ENCODE measurements around the gene NUCKS1. TPM values are rescaled to one million over a fixed set of nuclear protein-coding genes. Genes with fewer than 3 reads are reported as not detected.

Gene NUCKS1
- total RNA-seq, 1 experiment from 2014 or later, result 237 TPM

DNA sequence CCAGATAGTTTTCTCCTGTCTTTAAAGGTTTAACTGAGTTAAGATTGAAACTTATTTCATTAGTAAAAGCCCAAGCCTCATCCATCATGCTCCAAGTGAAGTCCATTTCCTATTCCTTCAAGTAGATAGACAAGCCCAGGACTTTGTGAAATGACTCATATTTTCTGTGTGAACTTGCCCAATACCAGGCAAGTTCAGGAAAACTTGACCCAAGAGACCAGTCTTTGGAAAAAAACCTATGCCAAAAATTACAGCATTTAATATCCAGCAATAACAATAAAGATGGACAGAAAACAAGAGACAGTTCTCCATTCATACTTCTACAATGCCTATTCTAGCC lies 25.7 kb upstream of the NUCKS1 start:
- ChIA-PET RAD21 (ENCODE audit: low non-redundant PET in 1 of 2, low total read pairs in 2 of 2, uncharacterized antibody in 2 of 2, unreplicated experiment in 2 of 2) (no interaction called here), CTCF (interaction anchor here (1.0 kb wide), 1 partner anchor 13 kb away, joined by 4 read pairs; no protein-coding TSS in a partner anchor), POLR2A (interaction anchor here (1.0 kb wide), 1 partner anchor 12 kb away, joined by 4 read pairs; no protein-coding TSS in a partner anchor)
- DNase-seq (ENCODE audit: low read depth, low spot score) (no peak), ATAC-seq (peak; percentile 20)
- Histone ChIP-seq H3K4me3 (replicated peaks in 1 of 2; ENCODE audit: low read depth in 1 of 2, low read length in 2 of 2) (peak overlapping the region; percentile 79; a peak in 3 of 4 replicates), H3K36me3 (ENCODE audit: control insufficient read depth in 1 of 2, insufficient read depth in 2 of 2, low read length in 2 of 2) (no peaks in the 10 kb centered on the region), H3K27me3 (ENCODE audit: insufficient read depth, low read length) (no peaks in the 10 kb centered on the region), H3K9me2 (ENCODE audit: insufficient read depth) (no peaks in the 10 kb centered on the region), H3K4me2 (ENCODE audit: low read length) (peak overlapping the region; percentile 90), H4K20me1 (ENCODE audit: insufficient read depth) (no peaks in the 10 kb centered on the region), H3K79me2 (ENCODE audit: insufficient read depth, low read length) (no peaks in the 10 kb centered on the region), H2AFZ (ENCODE audit: low read depth, low read length, poor library complexity, severe bottlenecking) (peak overlapping the region; percentile 87), H3K4me1 (ENCODE audit: control insufficient read depth in 1 of 2, insufficient read depth in 2 of 2, low read length in 2 of 2) (peaks cover 3 to 19% of the 10 kb centered on the region in 2 experiments; a peak in 3 of 4 replicates), H3K9me3 (ENCODE audit: control insufficient read depth in 1 of 2, insufficient read depth in 1 of 2, low read depth in 1 of 2, low read length in 2 of 2) (no peaks in the 10 kb centered on the region), H3K27ac (ENCODE audit: low read depth, low read length) (no peak overlapping the region), H3K9ac (ENCODE audit: low read length) (no peak overlapping the region)
- BruUV-seq (replicated peaks), result no TSS peak
- no peak for TF ChIP-seq EZH2 (IDR thresholded peaks at IDR 0.05)
- TF ChIP-seq, protein P1, sequence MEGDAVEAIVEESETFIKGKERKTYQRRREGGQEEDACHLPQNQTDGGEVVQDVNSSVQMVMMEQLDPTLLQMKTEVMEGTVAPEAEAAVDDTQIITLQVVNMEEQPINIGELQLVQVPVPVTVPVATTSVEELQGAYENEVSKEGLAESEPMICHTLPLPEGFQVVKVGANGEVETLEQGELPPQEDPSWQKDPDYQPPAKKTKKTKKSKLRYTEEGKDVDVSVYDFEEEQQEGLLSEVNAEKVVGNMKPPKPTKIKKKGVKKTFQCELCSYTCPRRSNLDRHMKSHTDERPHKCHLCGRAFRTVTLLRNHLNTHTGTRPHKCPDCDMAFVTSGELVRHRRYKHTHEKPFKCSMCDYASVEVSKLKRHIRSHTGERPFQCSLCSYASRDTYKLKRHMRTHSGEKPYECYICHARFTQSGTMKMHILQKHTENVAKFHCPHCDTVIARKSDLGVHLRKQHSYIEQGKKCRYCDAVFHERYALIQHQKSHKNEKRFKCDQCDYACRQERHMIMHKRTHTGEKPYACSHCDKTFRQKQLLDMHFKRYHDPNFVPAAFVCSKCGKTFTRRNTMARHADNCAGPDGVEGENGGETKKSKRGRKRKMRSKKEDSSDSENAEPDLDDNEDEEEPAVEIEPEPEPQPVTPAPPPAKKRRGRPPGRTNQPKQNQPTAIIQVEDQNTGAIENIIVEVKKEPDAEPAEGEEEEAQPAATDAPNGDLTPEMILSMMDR (IDR thresholded peaks at IDR 0.05 in 2 of 3, conservative IDR thresholded peaks at IDR 0.05 in 1 of 3; ENCODE audit: borderline replicate concordance in 1 of 3, insufficient read depth in 1 of 3, low read depth in 2 of 3, low read length in 2 of 3), result no peak
- TF ChIP-seq FOSL1 (IDR thresholded peaks at IDR 0.05; ENCODE audit: low read depth), result peak; percentile 38; the same call in 1 of the 2 replicates
- no peak for TF ChIP-seq ZFX (IDR thresholded peaks at IDR 0.05)
- TF ChIP-seq JUND (IDR thresholded peaks at IDR 0.05), result 0 out of 2 replicates have a peak, but pooled peaks have one; percentile 28
- TF ChIP-seq ZNF274 (IDR thresholded peaks at IDR 0.05; ENCODE audit: low read depth, low read length), result no peak
- TF ChIP-seq SIN3A (IDR thresholded peaks at IDR 0.05; ENCODE audit: low read depth), result 0 out of 2 replicates have a peak, but pooled peaks have one; percentile 27
- no peak for TF ChIP-seq POLR2A (IDR thresholded peaks at IDR 0.05; ENCODE audit: borderline replicate concordance, extremely low read depth, insufficient read depth, insufficient read length)
- TF ChIP-seq SRF (IDR thresholded peaks at IDR 0.05; ENCODE audit: low read depth), result no peak
- peak; percentile 57; the same call in 1 of the 2 replicates for TF ChIP-seq CEBPB (IDR thresholded peaks at IDR 0.05; ENCODE audit: low read depth)
- TF ChIP-seq, protein P2, sequence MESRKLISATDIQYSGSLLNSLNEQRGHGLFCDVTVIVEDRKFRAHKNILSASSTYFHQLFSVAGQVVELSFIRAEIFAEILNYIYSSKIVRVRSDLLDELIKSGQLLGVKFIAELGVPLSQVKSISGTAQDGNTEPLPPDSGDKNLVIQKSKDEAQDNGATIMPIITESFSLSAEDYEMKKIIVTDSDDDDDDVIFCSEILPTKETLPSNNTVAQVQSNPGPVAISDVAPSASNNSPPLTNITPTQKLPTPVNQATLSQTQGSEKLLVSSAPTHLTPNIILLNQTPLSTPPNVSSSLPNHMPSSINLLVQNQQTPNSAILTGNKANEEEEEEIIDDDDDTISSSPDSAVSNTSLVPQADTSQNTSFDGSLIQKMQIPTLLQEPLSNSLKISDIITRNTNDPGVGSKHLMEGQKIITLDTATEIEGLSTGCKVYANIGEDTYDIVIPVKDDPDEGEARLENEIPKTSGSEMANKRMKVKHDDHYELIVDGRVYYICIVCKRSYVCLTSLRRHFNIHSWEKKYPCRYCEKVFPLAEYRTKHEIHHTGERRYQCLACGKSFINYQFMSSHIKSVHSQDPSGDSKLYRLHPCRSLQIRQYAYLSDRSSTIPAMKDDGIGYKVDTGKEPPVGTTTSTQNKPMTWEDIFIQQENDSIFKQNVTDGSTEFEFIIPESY (IDR thresholded peaks at IDR 0.05; ENCODE audit: extremely low read depth, insufficient replicate concordance, low read length), result no peak
- no peak for TF ChIP-seq CBX3 (IDR thresholded peaks at IDR 0.05; ENCODE audit: low read depth)
- TF ChIP-seq, protein P3, sequence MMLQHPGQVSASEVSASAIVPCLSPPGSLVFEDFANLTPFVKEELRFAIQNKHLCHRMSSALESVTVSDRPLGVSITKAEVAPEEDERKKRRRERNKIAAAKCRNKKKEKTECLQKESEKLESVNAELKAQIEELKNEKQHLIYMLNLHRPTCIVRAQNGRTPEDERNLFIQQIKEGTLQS (IDR thresholded peaks at IDR 0.05), result no peak
- TF ChIP-seq SP1 (IDR thresholded peaks at IDR 0.05; ENCODE audit: low read depth), result no peak
- no peak for TF ChIP-seq RAD21 (IDR thresholded peaks at IDR 0.05; ENCODE audit: low read depth)
- no peak for TF ChIP-seq ELF1 (IDR thresholded peaks at IDR 0.05; ENCODE audit: borderline replicate concordance, low read depth)
- no peak for TF ChIP-seq EGR1 (IDR thresholded peaks at IDR 0.05; ENCODE audit: low read depth)
- TF ChIP-seq, protein P4, sequence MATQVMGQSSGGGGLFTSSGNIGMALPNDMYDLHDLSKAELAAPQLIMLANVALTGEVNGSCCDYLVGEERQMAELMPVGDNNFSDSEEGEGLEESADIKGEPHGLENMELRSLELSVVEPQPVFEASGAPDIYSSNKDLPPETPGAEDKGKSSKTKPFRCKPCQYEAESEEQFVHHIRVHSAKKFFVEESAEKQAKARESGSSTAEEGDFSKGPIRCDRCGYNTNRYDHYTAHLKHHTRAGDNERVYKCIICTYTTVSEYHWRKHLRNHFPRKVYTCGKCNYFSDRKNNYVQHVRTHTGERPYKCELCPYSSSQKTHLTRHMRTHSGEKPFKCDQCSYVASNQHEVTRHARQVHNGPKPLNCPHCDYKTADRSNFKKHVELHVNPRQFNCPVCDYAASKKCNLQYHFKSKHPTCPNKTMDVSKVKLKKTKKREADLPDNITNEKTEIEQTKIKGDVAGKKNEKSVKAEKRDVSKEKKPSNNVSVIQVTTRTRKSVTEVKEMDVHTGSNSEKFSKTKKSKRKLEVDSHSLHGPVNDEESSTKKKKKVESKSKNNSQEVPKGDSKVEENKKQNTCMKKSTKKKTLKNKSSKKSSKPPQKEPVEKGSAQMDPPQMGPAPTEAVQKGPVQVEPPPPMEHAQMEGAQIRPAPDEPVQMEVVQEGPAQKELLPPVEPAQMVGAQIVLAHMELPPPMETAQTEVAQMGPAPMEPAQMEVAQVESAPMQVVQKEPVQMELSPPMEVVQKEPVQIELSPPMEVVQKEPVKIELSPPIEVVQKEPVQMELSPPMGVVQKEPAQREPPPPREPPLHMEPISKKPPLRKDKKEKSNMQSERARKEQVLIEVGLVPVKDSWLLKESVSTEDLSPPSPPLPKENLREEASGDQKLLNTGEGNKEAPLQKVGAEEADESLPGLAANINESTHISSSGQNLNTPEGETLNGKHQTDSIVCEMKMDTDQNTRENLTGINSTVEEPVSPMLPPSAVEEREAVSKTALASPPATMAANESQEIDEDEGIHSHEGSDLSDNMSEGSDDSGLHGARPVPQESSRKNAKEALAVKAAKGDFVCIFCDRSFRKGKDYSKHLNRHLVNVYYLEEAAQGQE (IDR thresholded peaks at IDR 0.05; ENCODE audit: low read depth), result no peak
- no peak for TF ChIP-seq POLR2AphosphoS5 (IDR thresholded peaks at IDR 0.05; ENCODE audit: low read depth, low read length)
- no peak for TF ChIP-seq EZH2phosphoT487 (IDR thresholded peaks at IDR 0.05; ENCODE audit: borderline replicate concordance)
- TF ChIP-seq TCF7L2 (IDR thresholded peaks at IDR 0.05; ENCODE audit: borderline replicate concordance, extremely low read depth, insufficient read depth, insufficient read length), result no peak
- intact Hi-C loops (cut with micrococcal nuclease), result loop anchor here (2.0 kb wide), 1 partner anchor 25 kb away; the partner anchor contains the start of gene NUCKS1
